ENCODE results near the gene DPH2.

Gene DPH2

GRCh38 chr1:43925846-43926245, 44.0 kb upstream of the DPH2 start:
- Histone ChIP-seq H3K4me3 (ENCODE audit: low read depth in 1 of 2, low read length in 2 of 2) (no peak overlapping the region), H3K27ac (ENCODE audit: low read length) (no peak overlapping the region), H3K27me3 (ENCODE audit: insufficient read depth, low read length, poor library complexity) (no peaks in the 10 kb centered on the region), H4K20me1 (ENCODE audit: insufficient read depth, low read length) (no peaks in the 10 kb centered on the region), H3K9me3 (ENCODE audit: insufficient read depth, low read length, severe bottlenecking) (no peaks in the 10 kb centered on the region), H2AFZ (ENCODE audit: low read depth, low read length) (no peak overlapping the region), H3K9ac (ENCODE audit: low read depth, low read length) (no peak overlapping the region), H3K4me2 (ENCODE audit: insufficient read depth, low read length) (no peak overlapping the region), H3K79me2 (ENCODE audit: insufficient read depth, low read length) (no peaks in the 10 kb centered on the region), H3K36me3 (ENCODE audit: insufficient read depth, low read length) (peaks cover 7% of the 10 kb centered on the region), H3K4me1 (ENCODE audit: insufficient read depth, low read length) (no peaks in the 10 kb centered on the region)
- DNase-seq, result no peak
- TF ChIP-seq CTCF (IDR thresholded peaks at IDR 0.05; ENCODE audit: borderline replicate concordance, extremely low read depth, low read length, poor library complexity, severe bottlenecking), result no peak
- TF ChIP-seq EZH2 (IDR thresholded peaks at IDR 0.05; ENCODE audit: borderline replicate concordance, low read depth, low read length, severe bottlenecking), result no peak
- ATAC-seq (ENCODE audit: insufficient read depth, low read depth), result no peak

- Histone ChIP-seq H3K4me3 (ENCODE audit: low read depth in 1 of 2, low read length in 2 of 2) (no peak overlapping the region), H3K27ac (ENCODE audit: low read length) (no peak overlapping the region)
- no peak for DNase-seq
Measured at GRCh38 chr1:43930168-43930948, 39.5 kb upstream of the DPH2 start.

DNA sequence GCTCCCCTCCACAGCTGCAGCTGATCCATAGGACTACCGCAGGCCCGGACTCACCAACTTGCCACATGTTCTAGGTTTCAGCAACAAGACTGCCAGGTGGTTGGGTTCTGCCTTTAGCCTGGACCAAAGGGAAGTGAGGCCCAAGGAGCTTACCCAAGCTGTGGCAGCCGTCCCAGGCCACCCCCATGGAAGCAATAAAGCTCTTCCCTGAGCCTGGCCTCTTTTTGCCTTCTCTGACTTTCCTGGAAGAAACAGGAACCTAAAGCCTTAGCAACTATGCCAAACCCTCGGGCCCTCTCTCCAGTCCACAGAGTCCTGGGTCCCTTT, 38.9 kb upstream of the DPH2 start:
- Histone ChIP-seq H2AFZ (ENCODE audit: low read depth, low read length) (no peak overlapping the region), H3K4me2 (ENCODE audit: insufficient read depth, low read length) (no peak overlapping the region), H3K79me2 (ENCODE audit: insufficient read depth, low read length) (no peaks in the 10 kb centered on the region), H3K4me3 (ENCODE audit: low read depth in 1 of 2, low read length in 2 of 2) (no peak overlapping the region), H3K4me1 (ENCODE audit: insufficient read depth, low read length) (no peaks in the 10 kb centered on the region), H3K36me3 (ENCODE audit: insufficient read depth, low read length) (peaks cover 7% of the 10 kb centered on the region), H3K27ac (ENCODE audit: low read length) (no peak overlapping the region), H3K27me3 (ENCODE audit: insufficient read depth, low read length, poor library complexity) (no peaks in the 10 kb centered on the region), H4K20me1 (ENCODE audit: insufficient read depth, low read length) (no peaks in the 10 kb centered on the region), H3K9ac (ENCODE audit: low read depth, low read length) (no peak overlapping the region), H3K9me3 (ENCODE audit: insufficient read depth, low read length, severe bottlenecking) (no peaks in the 10 kb centered on the region)
- DNase-seq (no peak), ATAC-seq (ENCODE audit: insufficient read depth, low read depth) (no peak)
- TF ChIP-seq EZH2 (IDR thresholded peaks at IDR 0.05; ENCODE audit: borderline replicate concordance, low read depth, low read length, severe bottlenecking), result no peak
- TF ChIP-seq CTCF (IDR thresholded peaks at IDR 0.05; ENCODE audit: borderline replicate concordance, extremely low read depth, low read length, poor library complexity, severe bottlenecking), result no peak

More at GRCh38 chr1:43930168-43930948, 39.5 kb upstream of the DPH2 start:
- H3K9ac ChIP-seq (ENCODE audit: low read depth, low read length), result no peak overlapping the region
- peaks cover 7% of the 10 kb centered on the region for H3K36me3 ChIP-seq (ENCODE audit: insufficient read depth, low read length)
- H4K20me1 ChIP-seq (ENCODE audit: insufficient read depth, low read length), result no peaks in the 10 kb centered on the region
- H3K79me2 ChIP-seq (ENCODE audit: insufficient read depth, low read length), result no peaks in the 10 kb centered on the region
- H3K9me3 ChIP-seq (ENCODE audit: insufficient read depth, low read length, severe bottlenecking), result no peaks in the 10 kb centered on the region
- TF ChIP-seq CTCF (IDR thresholded peaks at IDR 0.05; ENCODE audit: borderline replicate concordance, extremely low read depth, low read length, poor library complexity, severe bottlenecking) (peak; percentile 61), EZH2 (IDR thresholded peaks at IDR 0.05; ENCODE audit: borderline replicate concordance, low read depth, low read length, severe bottlenecking) (no peak)
- H3K27me3 ChIP-seq (ENCODE audit: insufficient read depth, low read length, poor library complexity), result no peaks in the 10 kb centered on the region
- no peak overlapping the region for H2AFZ ChIP-seq (ENCODE audit: low read depth, low read length)
- ATAC-seq (ENCODE audit: insufficient read depth, low read depth), result 0 out of 3 replicates have a peak, but pooled peaks have one; percentile 39
- H3K4me1 ChIP-seq (ENCODE audit: insufficient read depth, low read length), result no peaks in the 10 kb centered on the region
- no peak overlapping the region for H3K4me2 ChIP-seq (ENCODE audit: insufficient read depth, low read length)

Data from DND-41 (cell line).